ENCODE data around the gene NBEAL2. TPM values are rescaled to one million over a fixed set of nuclear protein-coding genes. Genes with fewer than 3 reads are reported as not detected.

Gene NBEAL2
- total RNA-seq, 2 experiments from 2014 or later: 79.6 to 82.9 TPM

- POLR2A ChIA-PET: interaction anchor here (0.5 to 2.3 kb wide), 7 partner anchors 11 to 674 kb away, joined by 3 to 12 read pairs (median 5); no protein-coding TSS in a partner anchor
- CTCF ChIA-PET: interaction anchor here (0.7 to 1.2 kb wide), 6 partner anchors 11 to 71 kb away, joined by 3 to 7 read pairs (median 4); no protein-coding TSS in a partner anchor
Measured at GRCh38 chr3:46976326-46977190, 2.9 kb upstream of the NBEAL2 start, which contains the start of gene CCDC12. Gene CCDC12 (minus strand): TSS chr3:46976745. CDS start chr3:46976732, 13 bp downstream.

GRCh38 chr3:46977811-46978195, 1.7 kb upstream of the NBEAL2 start:
- POLR2A ChIA-PET: interaction anchor here (1.8 to 2.3 kb wide), 2 partner anchors 10 to 19 kb away, joined by 9 to 12 read pairs; no protein-coding TSS in a partner anchor
- CTCF ChIA-PET: no interaction called here

GRCh38 chr3:46978381-46978780, 1.1 kb upstream of the NBEAL2 start:
- ChIA-PET POLR2A (interaction anchor here (1.4 kb wide), 1 partner anchor 31 kb away, joined by 5 read pairs; no protein-coding TSS in a partner anchor), CTCF (no interaction called here)

GRCh38 chr3:46979958-46980497, 562 bp downstream of the NBEAL2 start:
- ChIA-PET CTCF (interaction anchor here (0.6 to 1.5 kb wide), 7 partner anchors 10 to 184 kb away, joined by 3 to 5 read pairs (median 3); partner anchors contain the start of gene SETD2), POLR2A (interaction anchor here (0.8 to 1.6 kb wide), 10 partner anchors 7 to 54 kb away, joined by 3 to 11 read pairs (median 4); no protein-coding TSS in a partner anchor)

- CTCF ChIA-PET: interaction anchor here (1.6 kb wide), 1 partner anchor 73 kb away, joined by 5 read pairs; no protein-coding TSS in a partner anchor
- POLR2A ChIA-PET: interaction anchor here (0.7 to 0.8 kb wide), 2 partner anchors 23 kb away, joined by 3 read pairs; no protein-coding TSS in a partner anchor
Measured at GRCh38 chr3:46981932-46982471, 2.5 kb downstream of the NBEAL2 start.

GRCh38 chr3:46982546-46982945, 3.1 kb downstream of the NBEAL2 start:
- CTCF ChIA-PET: interaction anchor here (1.6 kb wide), 1 partner anchor 73 kb away, joined by 5 read pairs; no protein-coding TSS in a partner anchor
- POLR2A ChIA-PET: interaction anchor here (0.8 kb wide), 1 partner anchor 24 kb away, joined by 3 read pairs; no protein-coding TSS in a partner anchor

GRCh38 chr3:46984591-46985459, 5.4 kb downstream of the NBEAL2 start:
- ChIA-PET POLR2A (interaction anchor here (0.6 kb wide), 1 partner anchor 466 kb away, joined by 4 read pairs; no protein-coding TSS in a partner anchor), CTCF (no interaction called here)

GRCh38 chr3:46985588-46985987, 6.1 kb downstream of the NBEAL2 start:
- ChIA-PET CTCF (no interaction called here), POLR2A (no interaction called here)

- ChIA-PET POLR2A (interaction anchor here (2.1 kb wide), 1 partner anchor 9 kb away, joined by 9 read pairs; the partner anchor contains the start of gene CCDC12), CTCF (no interaction called here)
Measured at GRCh38 chr3:46986055-46986730, 6.7 kb downstream of the NBEAL2 start.

GRCh38 chr3:46986782-46987310, 7.4 kb downstream of the NBEAL2 start:
- ChIA-PET CTCF (interaction anchor here (0.9 kb wide), 1 partner anchor 11 kb away, joined by 4 read pairs; the partner anchor contains the start of gene CCDC12), POLR2A (interaction anchor here (0.8 to 2.1 kb wide), 4 partner anchors 7 to 13 kb away, joined by 3 to 9 read pairs (median 4); partner anchors contain the start of genes CCDC12 and NBEAL2)

- CTCF ChIA-PET: interaction anchor here (0.5 to 0.9 kb wide), 2 partner anchors 11 to 798 kb away, joined by 3 to 4 read pairs; partner anchors contain the start of gene CCDC12
- POLR2A ChIA-PET: interaction anchor here (0.6 to 2.1 kb wide), 5 partner anchors 8 to 75 kb away, joined by 3 to 9 read pairs (median 4); partner anchors contain the start of genes CCDC12 and NBEAL2
Measured at GRCh38 chr3:46987319-46987742, 7.9 kb downstream of the NBEAL2 start.

- ChIA-PET CTCF (interaction anchor here (0.5 to 1.5 kb wide), 3 partner anchors 11 to 797 kb away, joined by 3 to 4 read pairs (median 4); partner anchors contain the start of gene CCDC12), POLR2A (interaction anchor here (0.6 to 2.1 kb wide), 5 partner anchors 8 to 75 kb away, joined by 3 to 9 read pairs (median 4); partner anchors contain the start of genes CCDC12 and NBEAL2)
Measured at GRCh38 chr3:46987743-46988401, 8.4 kb downstream of the NBEAL2 start.

- ChIA-PET CTCF (interaction anchor here (1.5 kb wide), 1 partner anchor 10 kb away, joined by 4 read pairs; no protein-coding TSS in a partner anchor), POLR2A (no interaction called here)
Measured at GRCh38 chr3:46988616-46989015, 9.2 kb downstream of the NBEAL2 start.

GRCh38 chr3:46989146-46989810, 9.8 kb downstream of the NBEAL2 start:
- POLR2A ChIA-PET: no interaction called here
- CTCF ChIA-PET: interaction anchor here (1.5 kb wide), 1 partner anchor 9 kb away, joined by 4 read pairs; no protein-coding TSS in a partner anchor

GRCh38 chr3:46990573-46991374, 11.3 kb downstream of the NBEAL2 start:
- POLR2A ChIA-PET: no interaction called here
- CTCF ChIA-PET: interaction anchor here (1.3 kb wide), 1 partner anchor 16 kb away, joined by 4 read pairs; no protein-coding TSS in a partner anchor
